ENCODE measurements around the gene ZNF230.

Gene ZNF230

DNA sequence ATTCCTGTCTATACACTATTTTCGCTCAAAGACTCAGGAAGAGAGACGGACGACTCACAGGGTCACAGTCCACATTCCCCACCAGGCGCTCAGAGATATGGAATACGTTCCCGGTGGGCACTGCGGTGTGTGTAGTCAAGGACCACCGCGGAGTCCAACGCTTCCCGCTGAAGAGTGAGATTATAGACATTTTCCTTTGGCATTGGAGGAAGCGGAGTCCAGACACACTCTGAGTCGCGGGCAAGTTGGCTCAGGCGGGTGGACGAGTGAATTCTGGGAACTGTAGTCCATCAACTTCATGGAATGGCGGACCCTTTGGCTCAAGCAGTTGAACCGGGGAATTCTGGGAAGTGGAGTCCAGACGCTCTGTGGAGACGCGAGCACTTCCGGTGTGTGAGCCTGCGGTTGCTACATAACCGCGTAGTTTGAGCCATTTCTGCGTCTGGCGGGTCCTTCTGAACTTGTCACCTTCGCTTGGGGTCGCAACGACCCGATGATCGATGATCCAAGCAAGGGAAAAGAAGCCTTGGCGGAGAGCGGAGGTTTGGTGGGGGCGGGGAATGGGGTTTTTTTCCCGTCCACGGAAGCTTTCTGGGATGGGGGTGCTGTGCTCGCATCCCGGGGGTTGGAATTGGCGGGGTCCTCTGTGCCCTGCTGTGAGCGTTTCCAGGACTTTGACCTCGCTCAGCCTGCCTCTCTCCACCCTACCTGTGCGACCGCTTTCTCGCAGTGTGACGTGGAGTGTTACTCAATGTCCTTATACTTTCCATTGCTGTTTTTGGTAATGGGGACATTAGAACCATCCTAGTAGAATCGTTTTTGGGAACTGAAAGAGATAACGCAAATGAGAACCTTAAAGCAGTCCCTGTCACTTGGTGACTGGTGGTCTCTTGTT lies at the start of gene ZNF230:
Gene ZNF230, plus strand, starts transcription at position 392 of the 895 bp plus-strand sequence. CDS start 4,122 bp downstream, outside the sequence.
- in situ Hi-C loops (cut with HindIII; ENCODE audit: low pct_ligation_motif_present, low pct_unique_long_range_greater_than_20kb, low sequenced_read_pairs): no loop called here
- peak; percentile 94 for DNase-seq

DNA sequence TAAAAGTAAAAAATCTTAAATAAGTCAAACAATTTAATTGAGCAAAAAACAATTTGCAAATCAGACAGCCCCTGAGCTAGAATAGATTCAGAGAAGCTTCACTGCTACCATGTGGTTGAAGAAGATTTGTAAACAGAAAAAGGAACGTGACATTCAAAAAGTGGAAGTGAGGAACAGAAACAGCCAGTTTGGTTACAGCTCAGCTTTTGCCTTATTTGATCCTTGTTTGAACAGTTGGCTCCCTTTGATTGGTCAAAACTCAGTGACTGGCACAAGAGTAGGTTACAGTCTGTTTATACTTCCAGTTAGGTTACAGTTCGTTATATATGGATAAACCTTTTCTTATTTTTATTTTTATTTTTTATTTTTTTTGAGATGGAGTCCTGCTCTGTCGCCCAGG lies 45.9 kb upstream of the ZNF230 start:
- DNase-seq: no peak
- in situ Hi-C loops (cut with HindIII; ENCODE audit: low pct_ligation_motif_present, low pct_unique_long_range_greater_than_20kb, low sequenced_read_pairs): no loop called here

DNA sequence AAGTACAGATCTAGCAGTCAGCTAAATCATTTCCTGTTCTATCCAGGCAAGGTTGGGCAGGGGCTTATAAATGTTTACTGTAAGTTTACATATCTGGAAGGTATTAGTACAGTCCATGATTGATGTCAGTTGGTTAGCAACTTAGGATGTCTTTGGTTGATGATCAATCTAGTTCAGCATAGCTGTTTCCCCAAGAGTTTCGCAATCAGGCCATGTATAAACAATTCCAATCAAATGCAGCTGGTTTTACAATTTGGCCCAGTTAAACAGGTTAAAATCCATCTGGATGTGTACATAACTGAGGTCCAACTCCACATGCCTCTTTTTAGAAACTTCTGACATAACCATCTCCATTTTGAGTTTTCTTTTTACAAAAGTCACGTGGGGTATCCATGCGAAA lies 44.9 kb upstream of the ZNF230 start:
- in situ Hi-C loops (cut with HindIII; ENCODE audit: low pct_ligation_motif_present, low pct_unique_long_range_greater_than_20kb, low sequenced_read_pairs): no loop called here

DNA sequence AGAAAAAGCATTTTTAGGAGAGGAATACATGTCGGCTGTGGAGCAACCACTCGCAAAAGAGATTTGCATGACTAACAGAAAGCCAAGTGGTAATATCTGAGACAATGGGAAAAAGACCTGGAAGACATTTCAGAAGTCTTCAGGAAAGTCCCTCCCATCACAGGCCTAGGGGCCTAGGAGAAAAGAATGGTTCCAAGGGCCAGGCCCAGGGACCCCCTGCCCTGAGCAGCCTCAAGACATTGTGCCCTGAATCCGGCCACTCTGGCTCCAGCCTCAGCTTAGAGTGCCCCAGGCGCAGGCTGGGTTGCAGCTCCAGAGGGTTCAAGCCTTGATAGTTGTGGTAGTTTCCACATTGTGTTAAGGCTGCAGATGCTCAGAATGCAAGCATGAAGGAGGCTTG lies 42.3 kb upstream of the ZNF230 start:
- in situ Hi-C loops (cut with HindIII; ENCODE audit: low pct_ligation_motif_present, low pct_unique_long_range_greater_than_20kb, low sequenced_read_pairs): no loop called here
- no peak for DNase-seq

More for the DNA sequence above, 44.9 kb upstream of the ZNF230 start:
- DNase-seq: no peak

DNA sequence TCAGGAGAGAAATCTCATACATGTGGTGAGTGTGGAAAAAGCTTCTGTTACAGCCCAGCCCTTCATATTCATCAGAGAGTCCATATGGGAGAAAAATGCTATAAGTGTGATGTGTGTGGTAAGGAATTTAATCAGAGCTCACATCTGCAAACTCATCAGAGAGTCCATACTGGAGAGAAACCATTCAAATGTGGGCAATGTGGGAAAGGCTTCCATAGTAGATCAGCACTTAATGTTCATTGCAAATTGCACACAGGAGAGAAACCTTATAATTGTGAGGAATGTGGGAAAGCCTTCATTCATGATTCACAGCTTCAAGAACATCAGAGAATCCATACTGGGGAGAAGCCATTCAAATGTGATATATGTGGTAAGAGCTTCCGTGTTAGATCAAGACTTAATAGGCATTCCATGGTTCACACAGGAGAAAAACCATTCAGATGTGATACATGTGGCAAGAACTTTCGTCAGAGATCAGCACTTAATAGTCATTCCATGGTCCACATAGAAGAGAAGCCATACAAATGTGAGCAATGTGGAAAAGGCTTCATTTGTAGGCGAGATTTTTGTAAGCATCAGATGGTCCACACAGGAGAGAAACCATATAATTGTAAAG lies 36.6 kb upstream of the ZNF230 start:
- in situ Hi-C loops (cut with HindIII; ENCODE audit: low pct_ligation_motif_present, low pct_unique_long_range_greater_than_20kb, low sequenced_read_pairs): no loop called here
- no peak for DNase-seq

DNA sequence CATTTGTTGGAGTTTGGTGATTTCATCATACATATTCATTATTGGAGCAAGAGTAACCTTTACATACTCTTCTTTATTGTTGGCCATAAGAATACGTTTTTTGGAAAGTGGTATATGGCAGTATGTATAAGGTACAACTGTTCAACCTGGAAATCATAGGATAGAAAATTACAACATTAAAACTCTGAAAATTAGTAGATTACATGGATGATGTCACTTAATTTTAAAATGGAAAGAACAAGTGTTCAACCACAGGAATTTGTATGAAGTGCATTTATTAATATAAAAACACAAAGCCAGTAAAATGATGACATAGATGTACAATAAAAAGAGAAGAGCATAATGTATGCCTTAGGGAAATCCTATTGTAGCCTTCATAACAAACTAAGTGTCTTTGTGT lies 26.0 kb upstream of the ZNF230 start:
- in situ Hi-C loops (cut with HindIII; ENCODE audit: low pct_ligation_motif_present, low pct_unique_long_range_greater_than_20kb, low sequenced_read_pairs): no loop called here
- no peak for DNase-seq

DNA sequence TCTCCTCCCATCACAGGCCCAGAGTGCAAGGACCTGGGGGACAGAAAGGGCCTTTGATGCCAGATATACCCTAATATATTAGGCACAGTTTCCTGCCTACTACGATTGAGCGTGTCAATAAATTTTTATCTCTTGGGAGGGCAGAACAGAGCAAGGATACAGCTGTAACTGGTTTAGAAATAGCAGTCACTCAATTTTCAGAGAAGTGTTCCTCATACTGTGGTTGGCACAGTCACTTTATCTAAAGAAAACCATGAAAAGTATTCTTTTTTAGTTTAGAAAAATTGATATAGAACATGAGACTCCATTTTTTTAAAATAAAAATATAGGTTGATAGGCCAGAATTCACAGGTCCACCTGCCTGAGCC lies 19.2 kb upstream of the ZNF230 start:
- DNase-seq: no peak

DNA sequence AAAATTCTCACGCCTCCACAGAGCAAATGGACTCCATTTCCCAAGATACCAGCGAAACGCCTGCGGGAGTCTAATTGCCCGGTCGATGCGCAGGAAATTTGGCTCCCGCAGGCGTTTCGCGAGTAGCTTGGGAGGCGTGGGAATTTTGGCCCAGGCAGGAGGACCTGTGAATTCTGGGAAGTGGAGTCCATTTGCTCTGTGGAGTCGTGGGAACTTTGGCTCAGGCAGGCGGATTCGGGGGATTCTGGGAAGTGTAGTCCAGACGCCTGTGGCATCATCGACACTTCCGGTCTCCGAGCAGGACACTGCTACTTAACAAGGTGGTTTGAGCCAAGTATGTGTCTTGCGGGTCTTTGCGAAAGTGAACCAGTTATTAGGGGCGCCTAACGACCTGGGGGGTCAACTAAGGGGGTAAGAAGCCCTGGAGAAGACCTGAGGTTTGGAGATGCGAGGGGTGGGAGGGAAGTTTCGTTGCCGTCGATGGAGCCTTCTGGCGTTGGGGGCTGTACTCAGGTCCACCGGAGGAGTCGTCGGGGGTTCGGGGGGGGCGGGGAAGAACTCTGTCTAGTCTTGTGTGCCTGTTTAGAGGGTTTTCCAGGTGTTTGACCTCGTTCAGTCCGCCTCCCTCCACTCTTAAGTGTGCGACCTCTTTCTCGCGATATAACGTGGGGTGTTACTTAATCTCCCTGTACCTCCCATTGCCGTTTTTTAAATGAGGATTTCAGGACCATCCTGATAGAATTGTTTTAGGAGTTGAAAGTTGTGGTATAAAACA lies 18.7 kb upstream of the ZNF230 start, which contains the start of gene ZNF155:
Gene ZNF155, plus strand, starts transcription at position 277 of the 775 bp plus-strand sequence. CDS start 4,356 bp downstream, outside the sequence.
- DNase-seq: peak; percentile 93
- in situ Hi-C loops (cut with HindIII; ENCODE audit: low pct_ligation_motif_present, low pct_unique_long_range_greater_than_20kb, low sequenced_read_pairs): no loop called here

More for the DNA sequence above, 19.2 kb upstream of the ZNF230 start:
- in situ Hi-C loops (cut with HindIII; ENCODE audit: low pct_ligation_motif_present, low pct_unique_long_range_greater_than_20kb, low sequenced_read_pairs): no loop called here

DNA sequence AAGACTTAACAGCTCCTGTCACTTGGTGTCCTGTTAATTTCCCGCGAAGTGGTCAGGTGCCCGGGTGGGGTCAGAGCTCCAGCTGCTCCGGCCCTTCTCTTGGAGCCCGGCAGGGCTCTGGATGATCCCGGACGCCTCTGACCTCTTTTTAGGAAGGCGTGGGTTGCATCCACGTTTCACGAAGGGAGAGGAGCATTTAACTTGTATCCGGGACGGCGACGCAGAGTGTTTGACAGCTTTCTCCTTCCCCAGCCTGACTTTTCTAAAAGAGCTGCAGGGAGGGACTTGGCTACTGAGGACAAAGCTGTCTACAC lies 18.1 kb upstream of the ZNF230 start:
- no peak for DNase-seq
- in situ Hi-C loops (cut with HindIII; ENCODE audit: low pct_ligation_motif_present, low pct_unique_long_range_greater_than_20kb, low sequenced_read_pairs): no loop called here

DNA sequence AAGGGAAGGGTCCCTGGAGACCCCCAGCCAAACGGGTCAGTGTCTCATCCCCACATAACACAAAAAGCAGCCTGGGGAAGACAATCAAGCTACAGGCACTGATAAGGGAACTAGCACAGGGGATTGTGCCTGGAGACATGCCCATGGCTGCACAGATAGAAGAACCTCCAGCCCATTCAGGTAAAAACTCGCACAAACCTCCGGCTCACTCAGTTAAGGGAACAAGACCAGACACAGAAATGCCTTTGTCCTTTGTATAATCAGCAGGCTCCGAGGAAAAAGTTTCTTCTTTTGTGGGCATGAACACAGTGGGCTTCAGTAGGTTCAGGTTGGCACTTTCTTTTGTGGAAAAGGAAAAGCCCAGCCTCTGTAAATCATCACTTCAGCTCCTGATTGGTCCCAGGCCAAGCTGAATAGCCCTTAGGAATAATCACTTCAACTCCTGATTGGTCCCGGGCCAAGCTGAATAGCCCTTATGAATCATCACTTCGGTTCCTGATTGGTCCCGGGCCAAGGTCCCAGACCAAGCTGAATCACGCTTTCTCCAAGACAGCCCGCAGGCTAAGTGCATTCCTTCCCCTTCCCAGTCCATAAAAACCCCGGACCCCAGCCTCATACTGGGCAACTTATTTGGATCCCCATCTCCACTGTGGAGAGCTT lies 5.0 kb upstream of the ZNF230 start:
- in situ Hi-C loops (cut with HindIII; ENCODE audit: low pct_ligation_motif_present, low pct_unique_long_range_greater_than_20kb, low sequenced_read_pairs): no loop called here
- DNase-seq: no peak

DNA sequence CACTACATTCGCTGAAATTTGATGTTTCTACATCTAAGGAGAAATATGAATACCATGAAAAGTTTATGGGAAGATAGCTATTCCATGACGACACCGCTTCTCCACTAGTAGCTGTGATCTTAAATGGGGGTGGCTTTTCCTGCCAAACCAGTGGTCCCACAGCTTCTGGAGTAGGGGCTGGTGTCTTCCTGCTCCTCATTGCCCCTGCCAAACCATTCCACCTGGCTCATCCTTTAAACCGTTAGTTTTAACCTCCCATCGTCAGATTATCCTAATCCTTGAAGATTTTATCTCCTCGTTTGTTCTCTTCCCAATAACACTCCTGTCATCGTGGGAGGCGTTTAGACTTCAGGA lies 568 bp upstream of the ZNF230 start:
- in situ Hi-C loops (cut with HindIII; ENCODE audit: low pct_ligation_motif_present, low pct_unique_long_range_greater_than_20kb, low sequenced_read_pairs): no loop called here
- DNase-seq: no peak

DNA sequence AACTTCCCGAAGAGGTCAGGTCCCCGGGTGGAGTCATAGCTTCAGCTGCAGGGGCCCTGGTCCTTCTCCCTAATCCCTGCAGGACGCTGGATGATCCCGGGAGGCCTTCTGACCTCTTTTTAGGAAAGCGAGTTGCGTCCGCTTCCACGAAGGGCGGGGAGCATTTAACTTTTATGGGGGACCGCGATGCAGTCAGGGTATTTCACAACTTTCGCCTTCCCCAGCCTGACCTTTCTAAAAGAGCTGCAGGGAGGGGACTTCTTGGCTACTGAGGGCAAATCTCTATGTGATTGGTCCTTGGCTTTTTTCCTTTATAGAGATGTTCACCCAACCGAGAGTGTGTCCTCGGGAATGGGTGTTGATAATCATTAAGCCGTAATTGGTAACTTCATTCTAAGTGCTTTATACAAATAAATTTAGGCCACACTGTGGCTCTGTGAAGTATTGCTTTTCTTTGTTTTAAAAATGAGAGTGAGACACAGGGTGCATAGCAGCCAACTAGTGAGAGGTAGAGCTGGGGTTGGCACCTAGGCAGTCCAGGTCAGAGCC lies 778 bp downstream of the ZNF230 start:
- peak; percentile 19 for DNase-seq

DNA sequence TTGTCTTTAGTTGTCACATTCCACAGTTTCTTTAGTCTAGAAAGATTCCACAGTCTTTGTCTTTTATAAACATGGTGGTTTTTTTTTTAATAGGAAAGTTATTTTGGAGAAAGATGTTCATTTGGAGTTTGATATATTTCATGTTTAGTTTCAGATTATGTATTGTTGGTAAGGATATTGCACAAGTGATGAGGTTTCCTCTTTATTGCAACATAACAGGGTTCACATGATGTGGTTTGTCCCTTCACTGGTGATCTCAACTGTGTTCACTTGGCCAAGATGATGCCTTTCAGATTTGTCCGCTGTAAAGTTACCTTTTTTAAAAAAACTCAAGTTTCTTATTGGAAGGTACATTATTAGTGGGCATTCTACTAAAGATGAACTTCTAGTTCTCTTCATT lies 3.2 kb downstream of the ZNF230 start:
- no peak for DNase-seq
- in situ Hi-C loops (cut with HindIII; ENCODE audit: low pct_ligation_motif_present, low pct_unique_long_range_greater_than_20kb, low sequenced_read_pairs): no loop called here

More for the DNA sequence above, 778 bp downstream of the ZNF230 start:
- in situ Hi-C loops (cut with HindIII; ENCODE audit: low pct_ligation_motif_present, low pct_unique_long_range_greater_than_20kb, low sequenced_read_pairs): no loop called here

DNA sequence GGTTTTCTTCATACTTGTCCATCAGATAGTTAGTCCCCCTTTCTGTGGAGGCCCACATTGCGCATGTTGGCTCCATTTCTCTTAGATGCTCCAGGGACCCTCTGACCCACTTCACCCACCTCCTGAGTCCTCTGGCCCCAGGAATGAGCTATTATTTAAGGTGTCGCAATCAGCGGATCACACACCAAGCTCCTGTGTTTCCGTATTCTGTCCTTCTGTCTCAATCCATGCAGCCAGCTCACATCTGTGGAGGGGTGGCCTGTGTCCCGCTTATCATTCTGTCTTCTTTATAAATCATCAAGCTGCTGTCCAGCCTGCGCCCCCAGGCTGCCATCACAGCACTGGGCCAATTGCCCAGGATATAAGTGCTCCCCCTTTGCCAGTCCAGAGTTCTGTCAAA lies 4.7 kb downstream of the ZNF230 start:
- in situ Hi-C loops (cut with HindIII; ENCODE audit: low pct_ligation_motif_present, low pct_unique_long_range_greater_than_20kb, low sequenced_read_pairs): no loop called here
- no peak for DNase-seq

DNA sequence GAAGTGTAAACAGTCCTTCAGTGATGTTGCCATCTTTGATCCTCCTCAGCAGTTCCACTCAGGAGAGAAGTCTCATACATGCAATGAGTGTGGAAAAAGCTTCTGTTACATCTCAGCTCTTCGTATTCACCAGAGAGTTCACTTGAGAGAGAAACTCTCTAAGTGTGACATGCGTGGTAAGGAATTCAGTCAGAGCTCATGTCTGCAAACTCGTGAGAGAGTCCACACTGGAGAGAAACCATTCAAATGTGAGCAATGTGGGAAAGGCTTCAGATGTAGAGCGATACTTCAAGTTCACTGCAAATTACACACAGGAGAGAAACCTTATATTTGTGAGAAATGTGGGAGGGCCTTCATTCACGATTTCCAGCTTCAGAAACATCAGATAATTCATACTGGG lies 7.7 kb downstream of the ZNF230 start:
- DNase-seq: no peak
- in situ Hi-C loops (cut with HindIII; ENCODE audit: low pct_ligation_motif_present, low pct_unique_long_range_greater_than_20kb, low sequenced_read_pairs): no loop called here

DNA sequence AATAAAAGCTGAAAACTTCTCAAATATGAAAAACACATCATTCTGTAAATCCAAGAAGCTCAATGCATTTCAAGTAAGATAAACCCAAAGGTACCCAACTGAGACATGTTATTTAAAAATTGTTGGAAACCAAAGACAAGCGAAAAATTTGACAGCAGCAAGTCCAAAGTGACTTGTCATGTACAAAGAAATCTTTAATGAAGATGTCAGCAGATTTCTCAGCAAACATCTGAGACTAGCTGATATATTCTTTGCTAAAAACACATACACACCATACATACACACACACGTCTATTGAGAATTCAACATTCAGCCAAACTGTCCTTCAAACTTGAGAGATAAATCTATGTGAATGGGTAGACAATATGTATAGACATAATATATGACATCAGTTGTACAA lies 16.7 kb downstream of the ZNF230 start:
- no peak for DNase-seq
- in situ Hi-C loops (cut with HindIII; ENCODE audit: low pct_ligation_motif_present, low pct_unique_long_range_greater_than_20kb, low sequenced_read_pairs): no loop called here

DNA sequence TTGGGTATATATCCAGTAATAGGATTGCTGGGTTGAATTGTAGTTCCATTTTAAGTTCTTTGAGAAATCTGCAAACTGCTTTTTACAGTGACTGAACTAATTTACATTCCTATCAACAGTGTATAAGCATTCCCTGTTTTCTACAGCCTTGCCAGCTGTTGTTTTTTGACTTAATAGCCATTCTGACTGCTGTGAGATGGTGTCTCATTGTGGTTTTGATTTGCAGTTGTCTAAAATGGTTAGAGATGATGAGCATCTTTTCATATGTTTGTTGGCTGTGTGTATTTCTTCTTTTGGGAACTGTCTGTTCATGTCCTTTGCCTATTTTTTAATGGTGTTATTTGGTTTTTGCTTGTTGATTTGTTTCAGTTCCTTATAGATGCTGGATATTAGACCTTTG lies 18.5 kb downstream of the ZNF230 start:
- in situ Hi-C loops (cut with HindIII; ENCODE audit: low pct_ligation_motif_present, low pct_unique_long_range_greater_than_20kb, low sequenced_read_pairs): no loop called here
- no peak for DNase-seq

DNA sequence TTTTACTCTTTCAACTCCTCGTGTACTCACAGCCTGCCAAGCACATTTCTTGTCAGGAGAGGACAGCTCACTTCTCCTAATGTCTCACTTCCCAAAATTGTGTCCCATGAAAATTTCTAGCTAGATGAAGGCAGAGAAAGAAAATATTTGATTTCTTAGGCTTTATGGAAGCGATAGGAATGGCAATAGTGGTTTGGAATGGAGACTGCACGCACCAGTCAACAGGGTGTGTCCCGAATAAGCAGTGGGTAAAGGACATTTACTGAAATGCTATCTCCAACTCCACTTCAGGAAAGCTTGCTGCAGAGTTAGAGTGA lies 22.1 kb downstream of the ZNF230 start:
- no peak for DNase-seq
- in situ Hi-C loops (cut with HindIII; ENCODE audit: low pct_ligation_motif_present, low pct_unique_long_range_greater_than_20kb, low sequenced_read_pairs): no loop called here

Data from ACHN (cell line).